ENCODE data around the gene SMAD6. TPM values are rescaled to one million over a fixed set of nuclear protein-coding genes. Genes with fewer than 3 reads are reported as not detected.

SMAD6 gene
- total and polyA plus RNA-seq, 9 of the 15 experiments (the other 6 are each of a cell fraction or from before 2014, with no cell fraction given): 0.10 to 15.5 (median 3.7) TPM

GRCh38 chr15:66661432-66662096 is 40.5 kb upstream of the SMAD6 start (continued):
- TF ChIP-seq ZNF592 (IDR thresholded peaks at IDR 0.05) (peak; percentile 97), NCOR1 (IDR thresholded peaks at IDR 0.05) (peak; percentile 63), SP1 (CRISPR knock-in tag; IDR thresholded peaks at IDR 0.05) (peak; percentile 62), ZNF764 (CRISPR knock-in tag; IDR thresholded peaks at IDR 0.05; ENCODE audit: low read depth) (0 out of 2 replicates have a peak, but pooled peaks have one; percentile 52), PRPF4 (IDR thresholded peaks at IDR 0.05; ENCODE audit: insufficient read depth, low read depth, low read length, poor library complexity, severe bottlenecking) (no peak), DEAF1 (CRISPR knock-in tag; IDR thresholded peaks at IDR 0.05) (0 out of 2 replicates have a peak, but pooled peaks have one; percentile 29), RERE (CRISPR knock-in tag; IDR thresholded peaks at IDR 0.05; ENCODE audit: borderline replicate concordance) (no peak)

Measured in K562 (cell line).